HUES64 (cell line): Measurements from ENCODE around the gene PINLYP.

ENCODE experiments used
- H3K27ac ChIP-seq: 2 replicates; pipeline ENCODE4 v1.7.0; 2013; ENCODE audit warnings: low read depth, low read length, inconsistent platforms
- H3K27me3 ChIP-seq: 2 replicates; pipeline ENCODE4 v1.6.1; 2013; ENCODE audit warnings: mild to moderate bottlenecking, low read length; ENCODE audit not compliant: insufficient read depth
- H3K36me3 ChIP-seq: 2 replicates; pipeline ENCODE4 v1.6.1; 2013; ENCODE audit warnings: mild to moderate bottlenecking, low read length; ENCODE audit not compliant: insufficient read depth
- H3K4me1 ChIP-seq: 2 replicates; pipeline ENCODE4 v1.6.1; 2013; ENCODE audit warnings: mild to moderate bottlenecking, low read length, moderate library complexity; ENCODE audit not compliant: insufficient read depth
- H3K4me3 ChIP-seq: 2 replicates; pipeline ENCODE4 v1.5.1; 2013; ENCODE audit warnings: mild to moderate bottlenecking, low read length, moderate library complexity
- H3K9ac ChIP-seq: 2 replicates; pipeline ENCODE4 v1.6.1; 2013; ENCODE audit warnings: mild to moderate bottlenecking, low read depth, low read length
- H3K9me3 ChIP-seq: 2 replicates; pipeline ENCODE4 v1.6.1; 2013; ENCODE audit warnings: low read depth, low read length; ENCODE audit not compliant: insufficient read depth
- WGBS: fragments of 150-250, 120-280 bp; methylation state at CpG from one replicate; pipeline ENCODE4 v1.1.7; 2013; ENCODE audit warnings: missing lambda C conversion rate; 5-methylcytosine and 5-hydroxymethylcytosine counted together

The PINLYP gene

GRCh38 chr19:43551399-43552197, 24.0 kb upstream of the PINLYP start:
- no peak overlapping the region for H3K9ac ChIP-seq
- 92% methylated on average over 23 of the region's 23 CpGs for WGBS
- H3K27me3 ChIP-seq: no peaks in the 10 kb centered on the region
- H3K4me3 ChIP-seq: no peak overlapping the region
- no peak overlapping the region for H3K27ac ChIP-seq
- H3K36me3 ChIP-seq: peaks cover 57% of the 10 kb centered on the region
- H3K4me1 ChIP-seq: no peaks in the 10 kb centered on the region
- no peaks in the 10 kb centered on the region for H3K9me3 ChIP-seq

GRCh38 chr19:43552198-43552450, 23.5 kb upstream of the PINLYP start:
- H3K4me3 ChIP-seq: no peak overlapping the region
- H3K27me3 ChIP-seq: no peaks in the 10 kb centered on the region
- no peak overlapping the region for H3K27ac ChIP-seq
- no peaks in the 10 kb centered on the region for H3K4me1 ChIP-seq
- peaks cover 57% of the 10 kb centered on the region for H3K36me3 ChIP-seq
- H3K9me3 ChIP-seq: no peaks in the 10 kb centered on the region
- 96% methylated on average over 3 of the region's 3 CpGs for WGBS
- no peak overlapping the region for H3K9ac ChIP-seq

DNA sequence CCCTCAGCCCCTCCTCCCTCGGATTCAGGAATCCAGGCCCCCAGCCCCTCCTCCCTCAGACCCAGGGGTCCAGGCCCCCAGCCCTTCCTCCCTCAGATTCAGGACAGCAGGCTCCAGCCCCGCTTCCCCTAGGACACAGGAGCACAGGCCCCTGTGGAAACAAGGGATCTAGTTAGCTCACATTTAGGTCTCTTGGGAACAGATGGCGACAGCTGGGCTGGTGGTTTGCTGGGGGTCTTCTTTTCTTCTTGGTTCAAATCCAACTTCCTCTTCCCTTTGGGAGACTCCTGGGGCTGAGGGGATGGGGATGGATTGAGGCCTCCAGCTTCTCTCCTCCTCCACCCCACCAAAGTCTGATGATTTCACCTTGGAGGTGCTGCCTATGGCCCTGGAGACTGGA, 23.0 kb upstream of the PINLYP start:
- no peak overlapping the region for H3K27ac ChIP-seq
- peaks cover 57% of the 10 kb centered on the region for H3K36me3 ChIP-seq
- no peak overlapping the region for H3K9ac ChIP-seq

DNA sequence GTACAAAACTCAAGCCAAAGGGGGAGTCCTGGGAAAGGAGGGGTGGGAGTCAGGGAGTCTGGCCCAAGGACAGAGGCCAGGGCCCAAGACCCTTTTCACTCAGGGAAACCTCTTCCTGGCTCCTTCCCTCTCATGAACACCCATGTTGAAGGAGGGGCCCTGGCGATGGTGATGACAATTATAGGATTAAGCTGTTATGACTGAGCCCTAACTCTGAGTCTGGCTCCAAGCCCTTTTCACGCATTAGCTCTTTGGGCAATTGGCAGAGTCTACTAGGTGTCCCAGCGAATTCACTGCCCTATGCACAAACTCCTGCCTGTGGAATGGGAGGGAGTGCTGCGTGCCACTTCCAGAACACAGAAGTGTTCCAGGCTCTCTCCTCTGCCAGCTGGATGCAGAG, 21.9 kb upstream of the PINLYP start:
- H3K27me3 ChIP-seq: no peaks in the 10 kb centered on the region
- no peaks in the 10 kb centered on the region for H3K4me1 ChIP-seq
- no peak overlapping the region for H3K27ac ChIP-seq
- WGBS: 96% methylated on average over 4 of the region's 4 CpGs
- no peaks in the 10 kb centered on the region for H3K9me3 ChIP-seq
- peaks cover 62% of the 10 kb centered on the region for H3K36me3 ChIP-seq
- H3K9ac ChIP-seq: no peak overlapping the region
- H3K4me3 ChIP-seq: no peak overlapping the region

More for the DNA sequence above, 23.0 kb upstream of the PINLYP start:
- Histone ChIP-seq H3K27me3 (no peaks in the 10 kb centered on the region), H3K9me3 (no peaks in the 10 kb centered on the region), H3K4me3 (no peak overlapping the region), H3K4me1 (no peaks in the 10 kb centered on the region)
- 91% methylated on average over 2 of the region's 3 CpGs for WGBS

DNA sequence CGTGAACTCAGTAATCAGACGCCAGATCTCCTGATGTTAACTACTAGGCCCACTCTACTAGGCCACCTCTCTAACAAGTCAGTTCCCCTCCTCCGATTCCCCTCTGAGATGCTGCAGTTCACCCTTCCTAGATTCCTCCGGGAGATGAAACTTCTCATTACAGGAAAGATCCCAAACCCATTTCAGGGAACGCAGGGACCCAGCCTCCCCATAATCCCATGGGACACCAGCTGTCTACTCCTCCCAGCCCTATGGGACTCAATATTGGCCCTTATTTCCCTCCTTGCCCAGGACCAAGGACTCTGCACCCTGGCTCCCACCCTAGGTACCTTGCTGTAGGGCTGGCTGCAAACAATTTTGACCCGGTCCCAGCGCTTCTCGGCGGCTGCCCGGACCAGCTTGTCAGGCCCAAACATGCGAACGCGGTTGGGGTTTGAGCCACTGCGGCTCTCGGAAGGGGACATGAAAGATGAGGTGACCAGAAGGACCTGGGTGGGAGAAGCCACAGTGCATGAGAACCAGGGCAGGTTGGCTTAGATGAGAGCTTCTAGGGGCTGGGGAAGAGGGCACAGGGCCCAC, 21.2 kb upstream of the PINLYP start:
- no peaks in the 10 kb centered on the region for H3K9me3 ChIP-seq
- H3K27ac ChIP-seq: no peak overlapping the region; the same call in 1 of the 2 replicates
- 96% methylated on average over 15 of the region's 15 CpGs for WGBS
- H3K4me1 ChIP-seq: no peaks in the 10 kb centered on the region
- H3K9ac ChIP-seq: no peak overlapping the region
- no peak overlapping the region for H3K4me3 ChIP-seq
- H3K27me3 ChIP-seq: no peaks in the 10 kb centered on the region
- H3K36me3 ChIP-seq: peaks cover 60% of the 10 kb centered on the region

DNA sequence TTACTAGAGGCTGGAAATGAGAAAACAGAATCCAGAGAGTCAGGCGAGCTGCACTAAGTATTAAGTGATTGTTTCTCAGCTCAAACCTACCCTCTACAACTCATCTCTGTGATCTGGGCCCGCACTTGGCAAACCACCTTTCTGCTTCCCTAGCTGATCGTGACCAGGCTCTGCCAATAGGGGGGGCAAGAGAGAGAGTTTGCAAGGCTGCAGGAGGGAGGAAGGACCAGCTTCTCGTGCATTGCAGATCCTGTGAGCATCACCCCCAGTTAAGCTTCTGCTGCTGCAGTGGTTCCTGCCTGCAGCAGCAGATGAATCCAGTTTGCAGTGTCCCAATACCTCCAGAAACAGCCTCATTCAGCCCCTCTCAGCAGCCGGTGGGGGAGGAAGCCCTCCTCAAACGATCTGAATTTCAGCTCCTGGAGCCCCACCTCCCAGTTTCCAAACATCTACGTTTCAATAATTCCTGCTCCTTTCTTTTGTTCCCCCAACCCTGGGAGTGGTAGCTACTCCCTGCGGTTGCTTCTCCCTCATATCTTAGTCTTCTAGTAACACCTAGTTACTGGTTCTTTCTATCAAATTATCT, 20.3 kb upstream of the PINLYP start:
- Histone ChIP-seq H3K9ac (no peak overlapping the region), H3K27ac (no peak overlapping the region)
- WGBS: 42% methylated on average over 8 of the region's 8 CpGs

GRCh38 chr19:43560687-43561086, 14.9 kb upstream of the PINLYP start:
- no peak overlapping the region for H3K27ac ChIP-seq
- 89% methylated on average over 6 of the region's 6 CpGs for WGBS
- no peaks in the 10 kb centered on the region for H3K4me1 ChIP-seq
- no peaks in the 10 kb centered on the region for H3K27me3 ChIP-seq
- H3K36me3 ChIP-seq: peaks cover 31% of the 10 kb centered on the region; the same call in 1 of the 2 replicates
- H3K4me3 ChIP-seq: no peak overlapping the region
- no peaks in the 10 kb centered on the region for H3K9me3 ChIP-seq
- H3K9ac ChIP-seq: no peak overlapping the region

More for the DNA sequence above, 20.3 kb upstream of the PINLYP start:
- Histone ChIP-seq H3K4me1 (no peaks in the 10 kb centered on the region), H3K9me3 (no peaks in the 10 kb centered on the region), H3K27me3 (no peaks in the 10 kb centered on the region), H3K4me3 (no peak overlapping the region), H3K36me3 (peaks cover 57% of the 10 kb centered on the region)

DNA sequence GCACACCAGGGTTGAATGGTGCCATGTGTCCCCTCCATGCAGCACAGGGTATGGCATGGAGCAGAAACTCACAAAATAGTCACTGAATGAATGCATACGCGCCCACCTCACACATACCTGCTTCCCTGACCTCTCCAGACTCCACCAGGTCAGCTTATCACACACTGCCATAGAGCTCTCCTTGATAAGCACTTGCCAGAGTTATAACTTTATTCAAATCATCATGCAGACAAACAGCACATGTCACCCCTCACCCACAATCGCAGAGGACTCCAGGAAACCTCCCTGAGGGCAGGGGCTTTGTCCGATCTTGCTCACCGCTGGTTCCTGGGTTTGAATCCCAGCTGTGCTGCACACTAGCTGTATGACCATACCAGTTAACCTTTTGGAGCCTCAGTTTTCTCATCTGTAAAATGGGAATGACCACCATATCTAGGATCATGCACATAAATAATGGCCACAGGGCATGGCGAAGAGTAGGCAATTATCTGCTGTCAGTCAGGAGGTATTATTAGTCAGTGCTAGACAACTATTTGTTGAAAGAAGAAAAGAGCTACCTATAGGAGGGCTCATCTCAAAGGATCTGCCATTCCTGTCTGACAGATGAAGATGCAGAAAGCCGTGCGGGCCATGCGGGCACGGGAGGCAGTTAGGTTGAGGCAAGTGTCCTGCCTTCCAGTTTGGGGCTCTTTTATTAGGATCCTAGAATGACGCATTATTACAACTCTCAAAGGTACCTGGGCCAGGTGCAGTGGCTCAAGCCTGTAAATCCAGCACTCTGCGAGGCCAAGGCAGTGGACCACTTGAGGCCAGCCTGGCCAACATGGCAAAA, 14.2 kb upstream of the PINLYP start:
- Histone ChIP-seq H3K27ac (no peak overlapping the region), H3K9ac (no peak overlapping the region), H3K4me1 (no peaks in the 10 kb centered on the region), H3K9me3 (no peaks in the 10 kb centered on the region), H3K27me3 (no peaks in the 10 kb centered on the region), H3K4me3 (no peak overlapping the region), H3K36me3 (peaks cover 28% of the 10 kb centered on the region; the same call in 1 of the 2 replicates)
- WGBS: 95% methylated on average over 12 of the region's 12 CpGs

- WGBS: 97% methylated on average over 6 of the region's 6 CpGs
- Histone ChIP-seq H3K4me1 (no peaks in the 10 kb centered on the region), H3K27ac (no peak overlapping the region)
Observed at GRCh38 chr19:43562226-43562697, 13.3 kb upstream of the PINLYP start.

DNA sequence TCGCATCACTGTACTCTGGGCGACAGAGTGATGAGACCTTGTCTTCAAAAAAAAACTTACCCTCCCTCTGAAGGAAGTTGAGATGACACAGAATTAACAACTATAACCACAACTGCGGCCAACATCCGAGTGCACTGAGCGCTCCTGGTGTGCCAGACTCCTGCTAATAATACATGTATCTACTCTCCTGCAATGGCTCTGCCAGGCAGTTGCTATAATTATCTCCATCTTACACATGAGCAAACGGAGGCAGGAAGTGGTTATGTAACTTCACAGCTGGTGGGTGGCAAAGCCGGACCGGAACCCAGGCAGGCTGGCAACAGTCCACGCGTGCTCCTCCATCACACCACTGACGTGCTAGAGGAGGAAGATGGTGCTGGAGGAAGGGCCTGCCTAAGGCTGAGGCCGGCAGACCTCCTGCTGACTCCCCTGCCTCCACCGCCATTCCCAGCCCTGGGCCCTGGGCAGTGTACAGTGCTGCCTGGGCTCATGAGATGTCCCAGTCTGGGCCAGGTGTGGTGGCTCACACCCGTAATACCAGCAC, 12.8 kb upstream of the PINLYP start:
- H3K9ac ChIP-seq: no peak overlapping the region

More at GRCh38 chr19:43562226-43562697, 13.3 kb upstream of the PINLYP start:
- Histone ChIP-seq H3K9ac (no peak overlapping the region), H3K9me3 (no peaks in the 10 kb centered on the region), H3K27me3 (no peaks in the 10 kb centered on the region), H3K36me3 (peaks cover 28% of the 10 kb centered on the region; the same call in 1 of the 2 replicates), H3K4me3 (no peak overlapping the region)

More for the DNA sequence above, 12.8 kb upstream of the PINLYP start:
- Histone ChIP-seq H3K27ac (no peak overlapping the region), H3K4me1 (no peaks in the 10 kb centered on the region), H3K9me3 (no peaks in the 10 kb centered on the region), H3K36me3 (peaks cover 27% of the 10 kb centered on the region; the same call in 1 of the 2 replicates), H3K4me3 (no peak overlapping the region), H3K27me3 (no peaks in the 10 kb centered on the region)
- WGBS: 96% methylated on average over 14 of the region's 14 CpGs
